Smooth muscle cell (in vitro differentiated cells): Measurements from ENCODE around the gene ECPAS. TPM values are rescaled to one million over a fixed set of nuclear protein-coding genes. Genes with fewer than 3 reads are reported as not detected.

Source experiments
- DNase-seq: peaks from one replicate; lab custom pipeline; 2025; ENCODE audit not compliant: unreplicated experiment; lab: John Stamatoyannopoulos, UW
- H2AFZ ChIP-seq: fragments of 200-600 bp; sonication (generic); 2 replicates; pipeline ENCODE4 v1.6.0; 2016; ENCODE audit warnings: antibody characterized with exemption, low read depth, mild to moderate bottlenecking
- H3F3A ChIP-seq: fragments of 200-600 bp; sonication (generic); 2 replicates; pipeline ENCODE4 v1.6.0; 2017; ENCODE audit warnings: antibody characterized with exemption, low read depth
- H3K27ac ChIP-seq: fragments of 200-600 bp; sonication (generic); 2 replicates; pipeline ENCODE4 v1.5.1; 2016; ENCODE audit warnings: low read depth, mild to moderate bottlenecking
- H3K27me3 ChIP-seq: fragments of 200-600 bp; sonication (generic); 2 replicates; pipeline ENCODE4 v1.6.1; 2016; ENCODE audit warnings: low read depth, mild to moderate bottlenecking
- H3K36me3 ChIP-seq: fragments of 200-600 bp; sonication (generic); 2 replicates; pipeline ENCODE4 v1.5.1; 2016; ENCODE audit warnings: low read depth
- H3K4me1 ChIP-seq: fragments of 200-600 bp; sonication (generic); 2 replicates; pipeline ENCODE4 v1.5.1; 2016; ENCODE audit warnings: low read depth
- H3K4me2 ChIP-seq: fragments of 200-600 bp; sonication (generic); 2 replicates; pipeline ENCODE4 v1.6.0; 2016; ENCODE audit warnings: mild to moderate bottlenecking
- H3K4me3 ChIP-seq: fragments of 200-600 bp; sonication (generic); 2 replicates; pipeline ENCODE4 v1.5.1; 2016; ENCODE audit warnings: mild to moderate bottlenecking
- H3K79me2 ChIP-seq: fragments of 200-600 bp; sonication (generic); 2 replicates; pipeline ENCODE4 v1.6.0; 2016; ENCODE audit warnings: low read depth, mild to moderate bottlenecking
- H3K9ac ChIP-seq: fragments of 200-600 bp; sonication (generic); 2 replicates; pipeline ENCODE4 v1.6.0; 2016; ENCODE audit warnings: low read depth
- H3K9me3 ChIP-seq: fragments of 200-600 bp; sonication (generic); replicated peaks from 2 replicates; pipeline ENCODE4 v1.5.1; 2016; ENCODE audit warnings: low read depth
- H4K20me1 ChIP-seq: fragments of 200-600 bp; sonication (generic); 2 replicates; pipeline ENCODE4 v1.6.0; 2016; ENCODE audit warnings: low read depth
- CTCF ChIP-seq: fragments of 200-600 bp; sonication (generic); IDR thresholded peaks from 2 replicates; pipeline ENCODE4 v1.5.1; 2017; ENCODE audit warnings: borderline replicate concordance, mild to moderate bottlenecking, antibody characterized with exemption; ENCODE audit not compliant: insufficient read depth, poor library complexity, severe bottlenecking
- WGBS: methylation state at CpG from one replicate; pipeline ENCODE4 v1.1.7; 2016; ENCODE audit warnings: low lambda C conversion rate; 5-methylcytosine and 5-hydroxymethylcytosine counted together
- polyA plus RNA-seq: library from polyadenylated mRNA; unstranded; fragments of >200 nt; fragmentation: Nextera tagmentation; extraction: Ambion mirVana; gene quantifications from 2 replicates; pipeline ENCODE4 v1.2.1, GENCODE V29; 2016
- total RNA-seq: library from RNA; depleted of rRNA; stranded (reverse); fragments of >200 nt; gene quantifications from 2 replicates; pipeline ENCODE4 v1.2.3, GENCODE V29; 2014

Gene ECPAS
- total RNA-seq (53.7 and 62.2 TPM in 2 replicates), polyA plus RNA-seq (24.1 and 32.1 TPM in 2 replicates)

GRCh38 chr9:111483858-111484571, at the start of gene ECPAS:
Gene ECPAS (minus strand): TSS chr9:111484383. CDS start chr9:111472918, 11,465 bp downstream.
- TF ChIP-seq CTCF: no peak
- Histone ChIP-seq H3K9ac (peak within 1 kb of the TSS; percentile 48), H3K9me3 (no peaks in the 10 kb centered on the region), H3K79me2 (peaks cover 41% of the 10 kb centered on the region), H3F3A (peaks cover 19% of the 10 kb centered on the region), H2AFZ (peak within 1 kb of the TSS; percentile 87), H3K4me3 (peak within 1 kb of the TSS; percentile 94), H3K4me2 (peak within 1 kb of the TSS; percentile 90), H3K27ac (peak within 1 kb of the TSS; percentile 94), H3K4me1 (peaks cover 11% of the 10 kb centered on the region), H3K27me3 (no peaks in the 10 kb centered on the region), H4K20me1 (peaks cover 35% of the 10 kb centered on the region), H3K36me3 (no peaks in the 10 kb centered on the region)
- DNase-seq: peak; percentile 48
- 1% methylated on average over 62 of the region's 101 CpGs for WGBS

GRCh38 chr9:111533099-111533790, 49.1 kb upstream of the ECPAS start:
- H2AFZ ChIP-seq: no peak overlapping the region
- no peak for TF ChIP-seq CTCF
- WGBS: 87% methylated on average over 5 of the region's 5 CpGs
- no peak overlapping the region for H3K27ac ChIP-seq
- no peaks in the 10 kb centered on the region for H3K79me2 ChIP-seq
- no peak overlapping the region for H3K4me3 ChIP-seq
- H3K4me1 ChIP-seq: peaks cover 11% of the 10 kb centered on the region
- H3K9me3 ChIP-seq: peaks cover under 1% of the 10 kb centered on the region
- H3K9ac ChIP-seq: no peak overlapping the region
- H3K36me3 ChIP-seq: no peaks in the 10 kb centered on the region
- H4K20me1 ChIP-seq: no peaks in the 10 kb centered on the region
- no peak overlapping the region for H3K4me2 ChIP-seq
- no peaks in the 10 kb centered on the region for H3K27me3 ChIP-seq
- no peaks in the 10 kb centered on the region for H3F3A ChIP-seq
- no peak for DNase-seq

- Histone ChIP-seq H2AFZ (no peak overlapping the region), H3K9ac (no peak overlapping the region), H3K4me2 (no peak overlapping the region), H3F3A (no peaks in the 10 kb centered on the region), H3K27ac (no peak overlapping the region), H3K27me3 (no peaks in the 10 kb centered on the region), H3K36me3 (no peaks in the 10 kb centered on the region), H3K4me1 (peaks cover 11% of the 10 kb centered on the region), H4K20me1 (no peaks in the 10 kb centered on the region), H3K4me3 (no peak overlapping the region), H3K9me3 (no peaks in the 10 kb centered on the region), H3K79me2 (no peaks in the 10 kb centered on the region)
- WGBS: 93% methylated on average over 4 of the region's 4 CpGs
- TF ChIP-seq CTCF: no peak
- no peak for DNase-seq
These were observed 47.5 kb upstream of the ECPAS start for GRCh38 chr9:111531716-111532115.
